SK-N-SH (cell line): ENCODE data around the gene STRN. TPM values are rescaled to one million over a fixed set of nuclear protein-coding genes. Genes with fewer than 3 reads are reported as not detected.
"Not testable (repeated sequence)": the region's sequence is repeated elsewhere in the genome, so short reads cannot be mapped to it uniquely, and the experiment has no call there.

Experiments used
- CTCF ChIA-PET: fragments of 300-600, 350-600 bp; formaldehyde crosslinking; extraction: SDS; loops from one replicate; lab custom pipeline; 2021; lab: Yijun Ruan, JAX
- POLR2A ChIA-PET: fragments of 350-600 bp; sonication (Branson Sonifier 250); formaldehyde crosslinking; extraction: SDS; loops from one replicate; lab custom pipeline; 2020; ENCODE audit warnings: antibody characterized with exemption, inconsistent platforms; lab: Yijun Ruan, JAX
- DNase-seq: peaks from one replicate; pipeline ENCODE4 v3.0.0; 2012
- H2AFZ ChIP-seq: fragments of 200-600 bp; sonication (generic); 2 replicates; pipeline ENCODE4 v1.8.1; 2016; ENCODE audit warnings: antibody characterized with exemption, mild to moderate bottlenecking, low read depth
- H3F3A ChIP-seq: fragments of 200-600 bp; sonication (generic); replicated peaks from 2 replicates; pipeline ENCODE3; 2016; ENCODE audit warnings: antibody characterized with exemption, mild to moderate bottlenecking; ENCODE audit not compliant: insufficient read depth
- H3K27ac ChIP-seq, 2 experiments: fragments of 200-500 bp in 1 of 2; fragments of 200-600 bp in 1 of 2; sonication (Bioruptor generic) in 1 of 2; sonication (generic), shearing (Covaris generic) in 1 of 2; 2 replicates each; pipeline versions ENCODE4 v1.5.1 to v1.6.1; 2014 to 2016; ENCODE audit warnings: low read depth in 2 of 2, inconsistent platforms in 1 of 2, low read length in 1 of 2, mild to moderate bottlenecking in 1 of 2, mixed read lengths in 1 of 2
- H3K27me3 ChIP-seq: fragments of 200-600 bp; sonication (generic), shearing (Covaris generic); 2 replicates; pipeline ENCODE4 v1.6.1; 2016; ENCODE audit warnings: mixed run types; ENCODE audit not compliant: insufficient read depth
- H3K36me3 ChIP-seq, 2 experiments: fragments of 200-500 bp in 1 of 2; fragments of 200-600 bp in 1 of 2; sonication (Bioruptor generic) in 1 of 2; sonication (generic) in 1 of 2; replicated peaks in 1 of 2; 2 replicates each; pipeline versions ENCODE3 to v1.5.1; 2014 to 2016; ENCODE audit warnings: low read length in 1 of 2, mild to moderate bottlenecking in 1 of 2; ENCODE audit not compliant: insufficient read depth in 2 of 2, control insufficient read depth in 1 of 2
- H3K4me1 ChIP-seq, 2 experiments: fragments of 200-500 bp in 1 of 2; fragments of 200-600 bp in 1 of 2; sonication (Bioruptor generic) in 1 of 2; sonication (generic), shearing (Covaris generic) in 1 of 2; 2 replicates each; pipeline versions ENCODE4 v1.5.1 to v1.6.1; 2014 to 2016; ENCODE audit warnings: low read depth in 1 of 2, low read length in 1 of 2, mixed run types in 1 of 2; ENCODE audit not compliant: insufficient read depth in 2 of 2, control insufficient read depth in 1 of 2
- H3K4me2 ChIP-seq: fragments of 200-600 bp; sonication (generic), shearing (Covaris generic); 2 replicates; pipeline ENCODE4 v1.6.1; 2017; ENCODE audit warnings: mixed run types
- H3K4me3 ChIP-seq, 2 experiments: fragments of 200-500 bp in 1 of 2; fragments of 200-600 bp in 1 of 2; sonication (Bioruptor generic) in 1 of 2; sonication (generic), shearing (Covaris generic) in 1 of 2; 2 replicates each; pipeline versions ENCODE4 v1.5.1 to v1.8.1; 2014 to 2016; ENCODE audit warnings: low read depth in 2 of 2, inconsistent platforms in 1 of 2, low read length in 1 of 2, mild to moderate bottlenecking in 1 of 2, mixed read lengths in 1 of 2, moderate library complexity in 1 of 2
- H3K79me2 ChIP-seq: fragments of 200-600 bp; sonication (generic); 2 replicates; pipeline ENCODE4 v1.8.1; 2017; ENCODE audit warnings: mild to moderate bottlenecking; ENCODE audit not compliant: insufficient read depth
- H3K9ac ChIP-seq: fragments of 200-600 bp; sonication (generic); 2 replicates; pipeline ENCODE4 v1.6.1; 2017; ENCODE audit warnings: mixed run types
- H3K9me2 ChIP-seq: fragments of 200-600 bp; sonication (generic); 2 replicates; pipeline ENCODE4 v1.6.1; 2017; ENCODE audit warnings: mixed run types
- H3K9me3 ChIP-seq: fragments of 200-600 bp; sonication (generic); 2 replicates; pipeline ENCODE4 v1.6.1; 2017; ENCODE audit warnings: mixed run types, mild to moderate bottlenecking, moderate library complexity
- H4K20me1 ChIP-seq: fragments of 200-600 bp; sonication (generic); 2 replicates; pipeline ENCODE4 v1.6.1; 2017; ENCODE audit warnings: mild to moderate bottlenecking, mixed run types; ENCODE audit not compliant: insufficient read depth
- EP300 ChIP-seq, 2 experiments: IDR thresholded peaks; 2 replicates each; pipeline versions ENCODE4 v1.4.0 to v1.6.1; 2012; ENCODE audit warnings: borderline replicate concordance in 1 of 2, low read depth in 1 of 2, low read length in 1 of 2
- FOSL2 ChIP-seq: IDR thresholded peaks from 2 replicates; pipeline ENCODE4 v1.4.0; 2012; ENCODE audit warnings: low read depth, mild to moderate bottlenecking, moderate library complexity, borderline replicate concordance
- FOXM1 ChIP-seq: IDR thresholded peaks from 2 replicates; pipeline ENCODE4 v1.4.0; 2012; ENCODE audit warnings: low read depth, mild to moderate bottlenecking
- WGBS: methylation state at CpG from one replicate; pipeline ENCODE4 v1.1.6; 2017; ENCODE audit warnings: low lambda C conversion rate; 5-methylcytosine and 5-hydroxymethylcytosine counted together
- polyA plus RNA-seq, 3 experiments: library from polyadenylated mRNA; depleted of rRNA; stranded (reverse); fragments of >200 nt; gene quantifications; 2 replicates each; pipeline ENCODE4 v1.2.3, GENCODE V29; 2012
- TF ChIP-seq, protein P1 (sequence below): fragments of 200-600 bp; sonication (generic); IDR thresholded peaks from 2 replicates; pipeline ENCODE4 v1.6.1; 2017; ENCODE audit warnings: antibody characterized with exemption, mild to moderate bottlenecking, moderate library complexity

Gene STRN
- polyA plus RNA-seq, 1 of the 3 experiments (the other 2 are of a cell fraction), result 4.8 TPM

DNA sequence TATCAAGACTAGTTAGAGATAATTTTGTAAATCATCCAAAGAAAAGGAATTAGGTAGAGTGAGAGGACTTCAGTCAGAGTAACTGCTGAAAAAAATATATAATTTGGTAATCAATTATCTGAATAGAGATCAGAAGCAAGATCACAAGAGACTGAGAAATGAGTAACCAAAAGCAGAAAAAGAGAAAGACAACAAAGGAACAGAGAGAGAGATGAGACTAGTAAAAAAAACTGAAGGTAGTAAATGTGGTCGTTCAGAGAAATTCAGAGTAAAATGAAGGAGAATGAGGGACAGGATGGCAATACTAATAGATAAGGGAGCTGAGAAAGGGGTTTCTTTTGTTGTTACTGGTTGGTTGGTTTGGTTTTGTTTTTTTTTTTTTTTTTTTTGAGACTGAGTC, 16.5 kb downstream of the STRN start:
- H3K4me3 ChIP-seq, result no peak overlapping the region
- peaks cover 0 to 2% of the 10 kb centered on the region in 2 experiments; a peak in 1 of 4 replicates for H3K4me1 ChIP-seq
- WGBS, result 85% methylated on average over 1 of the region's 1 CpG
- H3K9me2 ChIP-seq, result no peaks in the 10 kb centered on the region
- CTCF ChIA-PET, result interaction anchor here (2.0 kb wide), 1 partner anchor 9 kb away, joined by 6 read pairs; no protein-coding TSS in a partner anchor
- H3K36me3 ChIP-seq, result peaks cover 0 to 7% of the 10 kb centered on the region in 2 experiments
- no peak overlapping the region for H3K4me2 ChIP-seq
- no peak overlapping the region for H2AFZ ChIP-seq
- no peak overlapping the region for H3K27ac ChIP-seq
- H3K79me2 ChIP-seq, result peaks cover 83% of the 10 kb centered on the region
- no peak for TF ChIP-seq FOXM1
- TF ChIP-seq FOSL2, result no peak
- TF ChIP-seq, protein P1, sequence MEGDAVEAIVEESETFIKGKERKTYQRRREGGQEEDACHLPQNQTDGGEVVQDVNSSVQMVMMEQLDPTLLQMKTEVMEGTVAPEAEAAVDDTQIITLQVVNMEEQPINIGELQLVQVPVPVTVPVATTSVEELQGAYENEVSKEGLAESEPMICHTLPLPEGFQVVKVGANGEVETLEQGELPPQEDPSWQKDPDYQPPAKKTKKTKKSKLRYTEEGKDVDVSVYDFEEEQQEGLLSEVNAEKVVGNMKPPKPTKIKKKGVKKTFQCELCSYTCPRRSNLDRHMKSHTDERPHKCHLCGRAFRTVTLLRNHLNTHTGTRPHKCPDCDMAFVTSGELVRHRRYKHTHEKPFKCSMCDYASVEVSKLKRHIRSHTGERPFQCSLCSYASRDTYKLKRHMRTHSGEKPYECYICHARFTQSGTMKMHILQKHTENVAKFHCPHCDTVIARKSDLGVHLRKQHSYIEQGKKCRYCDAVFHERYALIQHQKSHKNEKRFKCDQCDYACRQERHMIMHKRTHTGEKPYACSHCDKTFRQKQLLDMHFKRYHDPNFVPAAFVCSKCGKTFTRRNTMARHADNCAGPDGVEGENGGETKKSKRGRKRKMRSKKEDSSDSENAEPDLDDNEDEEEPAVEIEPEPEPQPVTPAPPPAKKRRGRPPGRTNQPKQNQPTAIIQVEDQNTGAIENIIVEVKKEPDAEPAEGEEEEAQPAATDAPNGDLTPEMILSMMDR, result no peak
- H4K20me1 ChIP-seq, result peaks cover 22% of the 10 kb centered on the region
- peaks cover 17% of the 10 kb centered on the region for H3F3A ChIP-seq
- no peak for DNase-seq
- no peaks in the 10 kb centered on the region for H3K27me3 ChIP-seq
- POLR2A ChIA-PET, result no interaction called here
- H3K9me3 ChIP-seq, result no peaks in the 10 kb centered on the region
- H3K9ac ChIP-seq, result no peak overlapping the region

DNA sequence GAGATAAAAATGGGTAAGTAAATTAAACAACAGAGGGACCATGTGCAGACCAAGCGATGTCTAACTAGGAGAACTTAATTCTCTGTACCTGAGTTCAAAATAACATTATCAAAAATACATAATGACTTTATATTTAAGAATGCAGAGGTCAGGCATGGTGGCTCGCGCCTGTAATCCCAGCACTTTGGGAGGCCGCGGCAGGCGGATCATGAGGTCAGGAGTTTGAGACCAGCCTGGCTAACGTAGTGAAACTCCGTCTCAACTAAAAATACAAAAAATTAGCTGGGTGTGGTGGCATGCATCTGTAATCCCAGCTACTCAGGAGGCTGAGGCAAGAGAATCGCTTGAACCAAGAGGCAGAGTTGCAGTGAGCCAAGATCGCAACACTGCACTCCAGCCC, 21.1 kb downstream of the STRN start:
- H3K79me2 ChIP-seq, result peaks cover 76% of the 10 kb centered on the region
- H3K27me3 ChIP-seq, H3K4me1 ChIP-seq, H3K36me3 ChIP-seq, POLR2A ChIA-PET, H3K9me3 ChIP-seq, H3F3A ChIP-seq, H3K27ac ChIP-seq, DNase-seq, H3K4me2 ChIP-seq, H4K20me1 ChIP-seq, H3K9me2 ChIP-seq, H3K9ac ChIP-seq, H3K4me3 ChIP-seq, H2AFZ ChIP-seq: not testable (repeated sequence)
- CTCF ChIA-PET, result interaction anchor here (1.0 kb wide), 1 partner anchor 28 kb away, joined by 4 read pairs; no protein-coding TSS in a partner anchor
- WGBS, result 93% methylated on average over 10 of the region's 10 CpGs

DNA sequence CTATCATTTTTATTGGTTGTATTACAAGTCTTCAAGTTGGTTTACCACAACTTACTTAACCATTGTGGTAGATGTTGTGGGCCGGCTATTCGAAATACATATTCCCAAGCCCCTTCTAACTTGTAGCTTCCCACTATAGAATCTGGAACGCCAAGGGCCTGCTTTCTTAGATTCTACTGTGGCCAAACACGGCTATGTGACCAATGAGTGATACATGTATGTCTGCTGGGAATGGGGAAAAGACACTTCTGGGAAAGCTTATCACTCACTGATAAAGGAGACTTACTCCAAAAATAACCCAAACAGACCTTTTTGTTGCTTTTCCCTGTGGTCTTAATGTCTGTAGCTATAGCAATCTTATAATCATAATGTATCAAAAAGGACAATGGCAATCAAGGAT, 24.5 kb downstream of the STRN start:
- H3K4me2 ChIP-seq, result no peak overlapping the region
- H4K20me1 ChIP-seq, result no peaks in the 10 kb centered on the region
- TF ChIP-seq FOXM1 (no peak), EP300 (IDR thresholded peaks at IDR 0.05; ENCODE audit: borderline replicate concordance in 1 of 2, low read depth in 1 of 2, low read length in 1 of 2) (no peak)
- TF ChIP-seq, all 33 proteins: peak for 0
- ChIA-PET CTCF (interaction anchor here (0.9 to 2.3 kb wide), 2 partner anchors 9 to 10 kb away, joined by 5 to 6 read pairs; no protein-coding TSS in a partner anchor), POLR2A (no interaction called here)
- no peak for DNase-seq
- Histone ChIP-seq H3K27me3 (no peaks in the 10 kb centered on the region), H3K4me1 (no peaks in the 10 kb centered on the region), H2AFZ (no peak overlapping the region), H3K9me3 (no peaks in the 10 kb centered on the region), H3F3A (peaks cover 10% of the 10 kb centered on the region), H3K27ac (no peak overlapping the region), H3K79me2 (peaks cover 69% of the 10 kb centered on the region), H3K4me3 (no peak overlapping the region), H3K9ac (no peak overlapping the region), H3K9me2 (no peaks in the 10 kb centered on the region), H3K36me3 (peaks cover 0 to 3% of the 10 kb centered on the region in 2 experiments)
- 97% methylated on average over 4 of the region's 4 CpGs for WGBS

DNA sequence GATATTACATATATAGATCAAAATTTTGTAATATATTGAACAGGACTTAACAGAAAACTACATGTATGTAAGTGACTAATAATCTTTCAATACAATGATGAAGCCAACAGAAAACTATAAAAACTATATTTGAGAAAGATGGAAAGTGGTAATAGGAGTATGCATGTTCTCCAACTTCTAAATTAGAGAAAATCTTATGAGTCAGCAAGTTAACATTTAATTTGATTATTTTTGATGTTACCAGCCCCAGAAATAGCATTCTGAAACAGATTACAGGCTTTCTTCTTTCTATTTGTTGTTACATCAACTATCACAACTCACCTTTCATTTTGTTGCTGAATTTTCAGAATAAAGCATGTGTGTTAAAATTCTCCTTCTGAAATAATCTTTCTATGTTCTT, 29.8 kb downstream of the STRN start:
- H3K4me1 ChIP-seq, H3K9me3 ChIP-seq, H3K4me2 ChIP-seq, H3F3A ChIP-seq, H3K9ac ChIP-seq, H2AFZ ChIP-seq, H3K27me3 ChIP-seq, H3K4me3 ChIP-seq, H4K20me1 ChIP-seq, H3K27ac ChIP-seq, POLR2A ChIA-PET, H3K9me2 ChIP-seq, DNase-seq: not testable (repeated sequence)
- CTCF ChIA-PET, result interaction anchor here (1.1 kb wide), 1 partner anchor 18 kb away, joined by 3 read pairs; no protein-coding TSS in a partner anchor
- H3K36me3 ChIP-seq, result peaks cover 0 to 12% of the 10 kb centered on the region in 2 experiments
- H3K79me2 ChIP-seq, result peaks cover 57% of the 10 kb centered on the region

DNA sequence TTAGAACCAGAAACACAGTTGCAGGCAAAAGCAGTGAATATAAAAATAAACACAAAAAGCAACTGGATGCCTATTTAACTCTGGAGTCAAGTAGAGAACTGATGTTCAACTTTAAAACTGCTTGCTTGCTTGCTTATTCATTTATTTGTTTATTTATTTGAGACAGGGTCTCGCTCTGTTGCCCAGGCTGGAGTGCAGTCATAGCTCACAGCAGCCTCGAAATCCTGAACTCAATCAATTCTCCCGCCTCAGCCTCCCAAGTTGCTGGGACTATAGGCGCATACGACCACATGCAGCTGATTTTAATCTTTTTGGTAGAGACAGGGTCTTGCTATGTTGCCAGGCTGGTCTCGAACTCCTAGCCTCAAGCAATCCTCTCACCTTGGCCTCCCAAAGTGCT, 34.6 kb downstream of the STRN start:
- 97% methylated on average over 6 of the region's 6 CpGs for WGBS
- H3K36me3 ChIP-seq, H2AFZ ChIP-seq, POLR2A ChIA-PET, H3F3A ChIP-seq, H3K9ac ChIP-seq, H3K9me2 ChIP-seq, H4K20me1 ChIP-seq, DNase-seq, H3K4me3 ChIP-seq, H3K9me3 ChIP-seq, H3K27me3 ChIP-seq, H3K4me2 ChIP-seq: not testable (repeated sequence)
- peaks cover 65% of the 10 kb centered on the region for H3K79me2 ChIP-seq
- CTCF ChIA-PET, result interaction anchor here (1.2 to 1.9 kb wide), 3 partner anchors 13 to 146 kb away, joined by 3 to 6 read pairs (median 3); no protein-coding TSS in a partner anchor
- peak overlapping the region in 1 of 2 experiments; percentile 54; a peak in 2 of 4 replicates for H3K27ac ChIP-seq
- H3K4me1 ChIP-seq, result peaks cover 0 to 11% of the 10 kb centered on the region in 2 experiments; a peak in 1 of 4 replicates
